GM12878 (cell line): ENCODE data around the gene BCOR.

Source experiments
- BRCA1 ChIP-seq: IDR thresholded peaks from 2 replicates; pipeline ENCODE4 v1.6.1; 2011; ENCODE audit warnings: low read depth, low read length, improper control_type of control experiment
- CREB1 ChIP-seq: IDR thresholded peaks from 2 replicates; pipeline ENCODE4 v1.6.1; 2012; ENCODE audit warnings: low read depth, mild to moderate bottlenecking, inconsistent platforms
- IRF3 ChIP-seq: fragments of 450-650 bp; IDR thresholded peaks from 2 replicates; pipeline ENCODE4 v1.6.1; 2014; ENCODE audit warnings: mild to moderate bottlenecking
- JUNB ChIP-seq: IDR thresholded peaks from 2 replicates; pipeline ENCODE4 v1.6.1; 2016; ENCODE audit warnings: antibody characterized with exemption, mild to moderate bottlenecking
- KDM1A ChIP-seq: fragments of 200-600 bp; sonication (generic); IDR thresholded peaks from 2 replicates; pipeline ENCODE4 v1.6.1; 2016; ENCODE audit warnings: borderline replicate concordance
- NFXL1 ChIP-seq: fragments of 450-650 bp; IDR thresholded peaks from 2 replicates; pipeline ENCODE4 v1.6.1; 2017; ENCODE audit warnings: antibody characterized with exemption, mild to moderate bottlenecking, borderline replicate concordance
- NFYB ChIP-seq: IDR thresholded peaks from 2 replicates; pipeline ENCODE4 v1.6.1; 2011; ENCODE audit warnings: low read depth, mild to moderate bottlenecking, low read length, improper control_type of control experiment, moderate library complexity; ENCODE audit not compliant: insufficient read depth
- NRF1 ChIP-seq: conservative IDR thresholded peaks from 2 replicates; pipeline ENCODE4 v1.6.1; 2011; ENCODE audit warnings: mild to moderate bottlenecking, low read depth, low read length, improper control_type of control experiment
- POLR2AphosphoS2 ChIP-seq: IDR thresholded peaks from 2 replicates; pipeline ENCODE4 v1.6.1; 2011; ENCODE audit warnings: low read depth, mild to moderate bottlenecking, low read length, improper control_type of control experiment, moderate library complexity
- TAF1 ChIP-seq: IDR thresholded peaks from 2 replicates; pipeline ENCODE4 v1.6.1; 2011; ENCODE audit warnings: mild to moderate bottlenecking, low read depth, low read length, borderline replicate concordance
- USF1 ChIP-seq: IDR thresholded peaks from 2 replicates; pipeline ENCODE4 v1.6.1; 2011; ENCODE audit warnings: borderline replicate concordance, low read depth, mild to moderate bottlenecking, moderate library complexity, mixed read lengths, low read length; ENCODE audit not compliant: insufficient read depth; ENCODE audit errors: extremely low read length
- ZZZ3 ChIP-seq: IDR thresholded peaks from 2 replicates; pipeline ENCODE4 v1.6.1; 2011; ENCODE audit warnings: low read depth; ENCODE audit not compliant: control insufficient read depth, insufficient read length
- TF ChIP-seq, protein P1 (sequence below), 3 experiments: IDR thresholded peaks in 2 of 3; conservative IDR thresholded peaks in 1 of 3; 2 replicates each; pipeline ENCODE4 v1.5.1; 2011; ENCODE audit warnings: low read depth in 3 of 3, low read length in 3 of 3, mild to moderate bottlenecking in 3 of 3, control low read depth in 2 of 3, moderate library complexity in 2 of 3, inconsistent platforms in 1 of 3, mixed read lengths in 1 of 3; ENCODE audit not compliant: control insufficient read depth in 2 of 3, insufficient read depth in 1 of 3; ENCODE audit errors: extremely low read depth in 1 of 3
- TF ChIP-seq, protein P2 (sequence below): IDR thresholded peaks from 2 replicates; pipeline ENCODE4 v1.6.1; 2011; ENCODE audit warnings: low read depth, low read length, improper control_type of control experiment, borderline replicate concordance

- TF ChIP-seq CREB1, result no peak
- TF ChIP-seq NFXL1, result no peak
- TF ChIP-seq KDM1A, result no peak
- no peak for TF ChIP-seq NRF1
- TF ChIP-seq, protein P1, sequence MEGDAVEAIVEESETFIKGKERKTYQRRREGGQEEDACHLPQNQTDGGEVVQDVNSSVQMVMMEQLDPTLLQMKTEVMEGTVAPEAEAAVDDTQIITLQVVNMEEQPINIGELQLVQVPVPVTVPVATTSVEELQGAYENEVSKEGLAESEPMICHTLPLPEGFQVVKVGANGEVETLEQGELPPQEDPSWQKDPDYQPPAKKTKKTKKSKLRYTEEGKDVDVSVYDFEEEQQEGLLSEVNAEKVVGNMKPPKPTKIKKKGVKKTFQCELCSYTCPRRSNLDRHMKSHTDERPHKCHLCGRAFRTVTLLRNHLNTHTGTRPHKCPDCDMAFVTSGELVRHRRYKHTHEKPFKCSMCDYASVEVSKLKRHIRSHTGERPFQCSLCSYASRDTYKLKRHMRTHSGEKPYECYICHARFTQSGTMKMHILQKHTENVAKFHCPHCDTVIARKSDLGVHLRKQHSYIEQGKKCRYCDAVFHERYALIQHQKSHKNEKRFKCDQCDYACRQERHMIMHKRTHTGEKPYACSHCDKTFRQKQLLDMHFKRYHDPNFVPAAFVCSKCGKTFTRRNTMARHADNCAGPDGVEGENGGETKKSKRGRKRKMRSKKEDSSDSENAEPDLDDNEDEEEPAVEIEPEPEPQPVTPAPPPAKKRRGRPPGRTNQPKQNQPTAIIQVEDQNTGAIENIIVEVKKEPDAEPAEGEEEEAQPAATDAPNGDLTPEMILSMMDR (IDR thresholded peaks at IDR 0.05 in 2 of 3, conservative IDR thresholded peaks at IDR 0.05 in 1 of 3; ENCODE audit: control insufficient read depth in 2 of 3, extremely low read depth in 1 of 3, insufficient read depth in 1 of 3, low read depth in 3 of 3, low read length in 3 of 3), result no peak
- no peak for TF ChIP-seq USF1
- no peak for TF ChIP-seq NFYB
- TF ChIP-seq, protein P2, sequence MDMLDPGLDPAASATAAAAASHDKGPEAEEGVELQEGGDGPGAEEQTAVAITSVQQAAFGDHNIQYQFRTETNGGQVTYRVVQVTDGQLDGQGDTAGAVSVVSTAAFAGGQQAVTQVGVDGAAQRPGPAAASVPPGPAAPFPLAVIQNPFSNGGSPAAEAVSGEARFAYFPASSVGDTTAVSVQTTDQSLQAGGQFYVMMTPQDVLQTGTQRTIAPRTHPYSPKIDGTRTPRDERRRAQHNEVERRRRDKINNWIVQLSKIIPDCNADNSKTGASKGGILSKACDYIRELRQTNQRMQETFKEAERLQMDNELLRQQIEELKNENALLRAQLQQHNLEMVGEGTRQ, result no peak
- TF ChIP-seq JUNB, result no peak
- TF ChIP-seq ZZZ3, result no peak
- TF ChIP-seq IRF3, result no peak
- TF ChIP-seq POLR2AphosphoS2, result no peak
- TF ChIP-seq BRCA1, result no peak
- no peak for TF ChIP-seq TAF1
Observed at GRCh38 chrX:40009890-40010289, 87.9 kb downstream of the BCOR start.
